Motor neuron (in vitro differentiated cells): ENCODE data around the gene KPNA1. TPM values are rescaled to one million over a fixed set of nuclear protein-coding genes. Genes with fewer than 3 reads are reported as not detected.

Source experiments
- ATAC-seq, 8 experiments: fragments of 200-7000 bp; cut with Tn5 transposase; replicated peaks in 6 of 8; 2 replicates each; pipeline ENCODE4 v1.8.0; 2021; ENCODE audit warnings: mild to moderate bottlenecking in 8 of 8, moderate library complexity in 8 of 8
- H3K27ac ChIP-seq, 2 donors: fragments of 250-450 bp; sonication (Bioruptor Pico); 2 replicates each; pipeline ENCODE4 v1.9.0; 2021; ENCODE audit warnings: antibody characterized with exemption in 2 of 2, mild to moderate bottlenecking in 2 of 2, moderate library complexity in 1 of 2
- H3K4me1 ChIP-seq, 2 donors: fragments of 250-450 bp; sonication (Bioruptor Pico); replicated peaks in 1 of 2; 2 replicates each; pipeline ENCODE4 v1.6.1; 2021; ENCODE audit warnings: antibody characterized with exemption in 2 of 2, mild to moderate bottlenecking in 2 of 2, moderate library complexity in 1 of 2
- H3K4me3 ChIP-seq, 5 donors: fragments of 250-450 bp; sonication (Bioruptor Pico); 2 replicates each; pipeline ENCODE4 v1.9.0; 2021; ENCODE audit warnings: antibody characterized with exemption in 5 of 5, mild to moderate bottlenecking in 5 of 5, moderate library complexity in 4 of 5
- WGBS, 10 experiments: fragments of 450-650 bp; shearing (Covaris generic); methylation state at CpG; one replicate each; pipeline ENCODE4 v1.0.0; 2022; 5-methylcytosine and 5-hydroxymethylcytosine counted together
- in situ Hi-C, 9 experiments: fragments of 400-800 bp; cut with MboI; loops; one replicate each; pipeline ENCODE4 v1.15.0; 2021; ENCODE audit warnings: low sequenced_read_pairs in 9 of 9, low pct_unique_long_range_greater_than_20kb in 2 of 9; ENCODE audit not compliant: unreplicated experiment in 9 of 9
- total RNA-seq, 8 experiments: library from RNA; unstranded; fragments of 300-600 nt; gene quantifications; 2 replicates each; pipeline versions ENCODE4 v1.2.3 to v1.2.4, GENCODE V29; 2022

The KPNA1 gene
- total RNA-seq, 8 experiments from 2014 or later = 24.1 to 48.9 (median 36.2) TPM

DNA sequence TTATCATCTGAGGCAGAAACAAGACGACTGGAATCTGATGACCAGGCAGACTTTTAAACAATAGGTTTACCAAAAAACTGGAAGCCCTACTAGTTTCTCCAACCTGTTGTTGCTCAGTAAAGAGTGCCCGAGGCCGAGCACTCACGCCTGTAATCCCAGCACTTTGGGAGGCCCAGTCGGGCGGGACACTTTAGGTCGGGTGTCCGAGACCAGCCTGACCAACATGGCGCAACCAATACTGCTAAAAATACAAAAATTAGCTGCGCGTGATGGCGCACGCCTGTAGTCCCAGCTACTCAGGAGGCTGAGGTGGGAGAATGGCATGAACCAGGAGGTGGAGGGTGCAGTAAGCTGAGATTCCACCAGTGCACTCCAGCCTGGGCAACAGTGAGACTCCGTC is 97.8 kb downstream of the KPNA1 start:
- WGBS, 10 experiments = 13 to 87% (median 58%) methylated on average over 1 to 13 of the region's 14 CpGs; no CpG with 5 or more reads in 1 of the 10 experiments
- ATAC-seq = peak in 2 of 8 experiments; percentile 2 to 3
- Histone ChIP-seq H3K27ac (peak overlapping the region; percentile 92 to 94), H3K4me3 (peak overlapping the region; percentile 53 to 92 (median 62)), H3K4me1 (peaks cover 11 to 28% of the 10 kb centered on the region in 2 donors)
- in situ Hi-C loops = no loop called here

DNA sequence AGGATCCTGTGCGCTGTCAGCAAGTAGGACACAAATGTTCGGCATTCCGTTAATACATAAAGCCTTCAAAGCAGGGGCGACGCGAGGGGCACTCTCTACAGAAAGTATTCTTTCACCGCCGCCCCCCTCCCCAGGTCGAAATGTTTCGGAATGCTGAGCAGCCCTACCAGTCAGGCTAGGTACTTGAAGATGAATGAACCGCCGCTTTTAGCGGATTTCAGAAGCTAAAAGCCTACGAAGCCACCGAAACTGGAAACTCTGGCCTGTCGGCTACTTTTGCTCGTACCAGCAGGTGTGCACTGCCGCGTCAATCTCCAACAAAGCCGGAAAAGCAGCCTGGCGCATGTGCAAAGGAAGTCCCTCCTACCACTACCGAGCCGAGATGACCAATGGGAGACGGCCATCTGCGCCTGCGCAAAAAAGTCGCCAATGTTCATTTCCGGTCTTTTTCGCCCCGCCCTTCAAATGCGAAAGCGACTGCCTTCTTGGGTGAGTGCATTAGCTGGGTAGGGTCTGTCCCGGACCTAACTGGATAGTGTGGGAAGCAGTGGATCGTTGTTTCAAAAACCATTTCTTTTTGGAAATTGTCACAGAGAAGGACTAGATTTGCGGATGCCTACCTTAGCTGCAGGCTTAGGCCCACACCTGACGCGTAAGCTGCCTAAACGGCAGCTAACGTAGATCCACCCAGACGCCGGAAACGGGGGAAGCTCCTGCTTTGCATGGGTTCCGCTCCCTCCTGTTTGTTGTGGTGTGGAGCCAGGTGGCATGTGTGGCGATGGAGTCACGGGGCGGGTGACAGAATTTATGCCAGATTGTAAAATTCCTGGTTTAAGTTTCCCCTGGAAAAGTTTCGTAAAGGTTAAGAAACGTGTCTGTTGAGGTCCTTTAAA is 98.7 kb downstream of the KPNA1 start, which contains the start of gene WDR5B:
WDR5B (minus strand) TSS at position 301 of the 893 bp plus-strand sequence. CDS start 534 bp downstream, outside the sequence.
- ATAC-seq = peak; percentile 83 to 93 (median 90)
- in situ Hi-C loops = no loop called here
- 0 to 2% (median 0%) methylated on average over 4 to 34 of the region's 48 CpGs; no CpG with 5 or more reads in 1 of the 10 experiments for WGBS, 10 experiments
- H3K27ac ChIP-seq = peak within 1 kb of the TSS; percentile 92 to 94
- peaks cover 11 to 29% of the 10 kb centered on the region in 2 donors for H3K4me1 ChIP-seq
- peak within 1 kb of the TSS; percentile 53 to 92 (median 62) for H3K4me3 ChIP-seq

DNA sequence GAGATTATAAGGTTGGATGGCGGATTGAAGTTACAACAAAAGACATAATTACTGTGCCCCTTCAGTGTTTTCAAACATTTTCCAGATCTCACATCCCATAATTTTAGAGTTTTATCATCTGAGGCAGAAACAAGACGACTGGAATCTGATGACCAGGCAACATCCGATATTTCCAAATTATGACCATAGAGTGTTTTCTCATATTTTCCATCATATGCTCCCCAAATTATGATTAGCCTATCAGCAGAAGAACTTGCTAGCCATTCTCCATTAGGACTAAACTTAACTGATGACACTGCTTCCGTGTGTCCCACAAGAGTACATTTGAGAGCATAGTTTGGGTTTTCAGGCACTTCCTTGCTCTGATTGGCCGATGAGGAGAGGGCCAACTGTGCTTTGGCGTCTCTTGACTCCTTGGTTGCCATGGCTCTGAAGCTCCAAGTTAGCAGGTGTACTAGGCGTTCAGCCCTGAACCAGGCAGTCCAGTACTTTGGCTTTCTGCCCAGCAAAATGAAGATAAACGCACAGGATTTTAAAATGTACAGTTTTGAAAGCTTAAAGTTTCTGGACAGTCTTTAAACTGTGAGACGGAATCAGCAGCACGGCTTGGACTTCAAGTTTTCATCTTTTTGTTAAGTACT is 99.5 kb downstream of the KPNA1 start:
- peak overlapping the region; percentile 92 to 94 for H3K27ac ChIP-seq
- H3K4me1 ChIP-seq = peaks cover 11 to 37% of the 10 kb centered on the region in 2 donors
- 4 to 47% (median 32%) methylated on average over 3 to 9 of the region's 10 CpGs for WGBS, 10 experiments
- in situ Hi-C loops = no loop called here
- peak overlapping the region; percentile 53 to 92 (median 62) for H3K4me3 ChIP-seq
- peak; percentile 32 to 57 (median 44) for ATAC-seq

DNA sequence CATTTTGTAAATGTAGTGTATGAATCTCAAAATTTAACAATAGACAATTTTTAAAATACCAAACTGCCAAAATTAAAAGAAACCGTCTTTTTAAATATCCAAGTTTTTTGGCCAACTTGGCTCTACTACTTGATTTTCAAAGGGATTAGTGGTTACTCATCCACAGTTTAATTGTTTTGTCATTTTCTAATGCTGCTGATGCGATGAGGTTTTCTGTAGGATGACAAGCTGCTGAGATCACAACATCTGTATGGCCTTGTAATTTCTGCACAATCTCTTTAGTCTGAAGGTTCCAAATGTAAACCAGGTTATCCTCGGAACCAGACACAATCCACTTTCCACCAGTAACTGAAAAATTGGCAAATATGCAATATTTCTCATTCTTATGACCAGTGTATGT is 100.3 kb downstream of the KPNA1 start:
- Histone ChIP-seq H3K27ac (no peak overlapping the region), H3K4me1 (peaks cover 11 to 38% of the 10 kb centered on the region in 2 donors), H3K4me3 (peak overlapping the region in 4 of 5 donors; percentile 53 to 92 (median 66))
- 14 to 100% (median 78%) methylated on average over 1 to 3 of the region's 3 CpGs; no CpG with 5 or more reads in 2 of the 10 experiments for WGBS, 10 experiments
- in situ Hi-C loops = no loop called here
- ATAC-seq = no peak

DNA sequence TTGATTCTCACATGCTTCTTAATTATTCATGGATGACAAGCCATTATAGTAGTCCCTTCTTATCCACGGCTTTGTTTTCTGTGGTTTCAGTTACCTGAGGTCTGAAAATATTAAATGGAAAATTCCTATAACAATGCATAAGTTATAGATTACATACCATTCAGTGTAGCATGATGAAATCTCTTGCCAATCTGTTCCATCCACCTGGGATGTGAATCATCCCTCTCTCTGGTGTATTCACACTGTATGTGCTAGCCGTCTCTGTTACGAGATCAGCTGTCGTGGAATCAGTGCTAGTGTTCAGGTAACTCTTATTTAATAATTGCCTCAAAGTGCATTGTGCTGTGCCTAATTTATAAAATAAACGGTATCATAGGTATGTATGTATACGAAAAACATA is 104.1 kb downstream of the KPNA1 start:
- WGBS, 10 experiments = 79 to 94% (median 84%) methylated on average over 2 to 6 of the region's 6 CpGs; no CpG with 5 or more reads in 1 of the 10 experiments
- ATAC-seq = peak in 5 of 8 experiments; percentile 65 to 88 (median 75)
- peak overlapping the region in 1 of 5 donors; percentile 3 for H3K4me3 ChIP-seq
- peak overlapping the region in 1 of 2 donors; percentile 74 for H3K27ac ChIP-seq
- peaks cover 6 to 31% of the 10 kb centered on the region in 2 donors for H3K4me1 ChIP-seq
- in situ Hi-C loops = no loop called here

DNA sequence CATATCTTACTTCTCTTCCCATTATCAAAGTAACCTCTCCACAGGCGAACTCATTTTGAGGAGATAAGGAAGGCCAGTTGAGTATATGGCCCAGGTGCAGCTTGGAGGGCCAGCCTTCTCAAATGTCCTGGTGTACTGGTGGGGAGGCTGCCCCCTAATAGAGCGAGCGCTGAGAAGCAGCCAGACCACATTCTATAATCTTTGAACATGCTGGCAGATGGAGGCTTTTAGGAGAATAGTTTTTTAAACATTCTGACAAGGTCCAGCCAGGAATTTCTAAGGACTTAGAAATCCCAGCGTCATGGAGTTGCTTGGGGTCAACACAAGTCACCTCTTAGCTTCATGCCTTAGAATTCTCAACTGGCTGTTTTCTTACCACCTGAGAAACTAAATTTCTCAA is 104.6 kb downstream of the KPNA1 start:
- in situ Hi-C loops = no loop called here
- H3K27ac ChIP-seq = peak overlapping the region in 1 of 2 donors; percentile 74
- 93 to 100% (median 98%) methylated on average over 1 to 4 of the region's 4 CpGs; no CpG with 5 or more reads in 3 of the 10 experiments for WGBS, 10 experiments

DNA sequence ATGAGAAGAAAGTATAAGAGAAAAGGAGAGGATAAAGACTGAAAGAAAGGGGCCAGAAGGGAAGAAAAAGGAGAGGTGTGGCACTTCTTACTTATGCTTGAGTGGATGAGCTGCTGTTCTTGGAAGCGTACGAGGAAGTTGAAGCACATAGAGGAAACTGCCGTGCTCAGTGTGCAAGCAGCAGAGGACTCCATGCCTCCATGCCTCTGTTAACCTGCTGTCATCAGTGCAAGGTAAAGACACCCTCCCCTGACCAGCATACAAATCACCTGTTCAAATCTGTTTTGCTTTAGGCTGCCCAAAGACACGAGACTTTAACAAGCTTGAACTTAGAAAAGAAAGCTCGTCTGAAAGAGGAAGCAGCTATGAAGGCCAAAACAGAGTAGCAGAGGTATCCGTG is 105.3 kb downstream of the KPNA1 start:
- 77 to 98% (median 82%) methylated on average over 1 to 6 of the region's 6 CpGs for WGBS, 10 experiments
- in situ Hi-C loops = no loop called here
- no peak for ATAC-seq
- Histone ChIP-seq H3K27ac (no peak overlapping the region), H3K4me1 (peaks cover under 1 to 23% of the 10 kb centered on the region in 2 donors), H3K4me3 (no peak overlapping the region)

More for the DNA sequence above, 104.6 kb downstream of the KPNA1 start:
- H3K4me3 ChIP-seq = no peak overlapping the region
- ATAC-seq = peak in 1 of 8 experiments; percentile 2
- H3K4me1 ChIP-seq = peaks cover 6 to 30% of the 10 kb centered on the region in 2 donors

DNA sequence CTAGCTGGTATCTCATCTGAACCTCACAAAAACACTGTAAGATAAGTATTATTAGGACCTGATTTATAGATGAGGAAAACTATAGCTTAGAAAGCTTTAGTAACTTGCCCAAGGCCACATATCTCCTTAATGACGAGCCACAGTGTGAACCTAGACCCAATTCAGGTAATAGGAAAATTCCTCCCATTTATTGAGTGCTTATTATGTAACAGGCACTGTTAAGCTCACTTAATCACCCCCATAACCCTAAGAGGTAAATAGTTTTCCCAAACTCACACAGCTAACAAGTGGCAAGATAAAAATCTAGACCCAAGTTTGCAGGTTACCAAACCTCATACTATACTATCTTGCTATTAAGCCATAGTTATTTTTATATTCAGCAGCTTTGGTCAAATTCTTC is 106.8 kb downstream of the KPNA1 start:
- Histone ChIP-seq H3K4me1 (peaks cover 0 to 10% of the 10 kb centered on the region in 2 donors), H3K4me3 (no peak overlapping the region), H3K27ac (no peak overlapping the region)
- in situ Hi-C loops = no loop called here
- WGBS, 10 experiments = 86 to 100% (median 100%) methylated on average over 1 of the region's 1 CpG; no CpG with 5 or more reads in 6 of the 10 experiments
- ATAC-seq = no peak

DNA sequence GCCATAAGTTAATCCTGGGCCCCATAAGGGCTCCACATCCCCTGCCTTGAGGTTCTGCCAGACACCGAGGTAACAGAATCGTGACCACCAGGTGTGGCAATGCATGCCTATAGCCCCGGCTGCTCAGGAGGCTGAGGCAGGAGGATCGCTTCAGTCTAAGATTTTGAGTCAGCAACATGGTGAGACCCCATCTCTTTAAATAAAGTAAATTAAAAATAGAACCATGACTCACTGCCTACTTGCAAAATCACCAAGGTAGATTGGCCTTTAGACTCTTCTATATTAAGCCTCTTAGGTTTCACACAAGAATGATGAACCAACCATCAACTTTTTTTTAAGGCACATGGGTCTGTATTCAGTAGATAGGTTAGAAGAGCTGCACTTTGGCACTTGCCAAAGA is 108.5 kb downstream of the KPNA1 start:
- in situ Hi-C loops = no loop called here
- Histone ChIP-seq H3K4me3 (no peak overlapping the region), H3K4me1 (peaks cover 0 to 10% of the 10 kb centered on the region in 2 donors), H3K27ac (no peak overlapping the region)
- WGBS, 10 experiments = 94 to 100% (median 100%) methylated on average over 1 to 4 of the region's 4 CpGs; no CpG with 5 or more reads in 3 of the 10 experiments
- ATAC-seq = no peak

DNA sequence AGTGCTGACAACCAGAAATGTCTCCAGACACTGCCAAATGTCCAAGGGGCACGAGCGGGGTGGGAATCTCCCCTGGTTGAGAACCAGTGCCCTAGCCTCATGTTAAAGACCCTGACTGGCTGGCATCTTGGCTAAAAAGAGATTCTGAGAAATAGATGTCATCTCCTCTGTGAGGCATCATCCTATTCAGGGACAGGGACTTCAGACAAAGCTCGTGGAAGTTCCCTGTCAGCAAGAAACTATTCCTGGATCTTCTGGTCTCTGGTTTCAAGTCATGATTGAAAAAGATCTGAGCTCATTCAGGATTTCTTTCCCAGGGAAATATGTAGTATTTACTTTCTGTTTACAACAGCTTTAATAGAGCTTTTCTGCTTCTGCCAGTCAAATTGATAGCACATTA is 109.7 kb downstream of the KPNA1 start:
- no peak for ATAC-seq

DNA sequence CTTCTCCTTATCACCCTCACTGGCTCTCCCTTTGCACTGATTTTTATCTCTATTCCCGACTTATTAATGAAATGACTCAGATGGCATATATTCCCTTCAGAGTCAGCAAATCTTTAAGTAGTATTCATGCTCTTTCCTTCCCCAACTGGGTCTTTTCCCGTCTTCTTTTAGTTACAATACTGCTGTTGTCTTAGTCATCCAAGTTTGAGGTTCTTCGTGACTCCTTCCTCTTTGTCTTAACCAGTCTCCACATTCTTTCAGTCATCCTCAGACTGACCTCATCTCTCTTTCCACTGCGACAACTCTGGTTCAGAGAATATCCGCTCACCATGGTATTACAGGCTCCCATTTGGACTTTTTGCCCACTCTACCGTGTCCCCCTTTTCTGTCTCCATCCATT is 111.2 kb downstream of the KPNA1 start:
- no peaks in the 10 kb centered on the region for H3K4me1 ChIP-seq
- 58 to 100% (median 89%) methylated on average over 2 to 6 of the region's 6 CpGs for WGBS, 10 experiments
- no peak overlapping the region for H3K27ac ChIP-seq
- no peak overlapping the region for H3K4me3 ChIP-seq
- in situ Hi-C loops = no loop called here
- ATAC-seq = no peak

More for the DNA sequence above, 109.7 kb downstream of the KPNA1 start:
- in situ Hi-C loops = no loop called here
- Histone ChIP-seq H3K4me1 (no peaks in the 10 kb centered on the region), H3K4me3 (no peak overlapping the region), H3K27ac (no peak overlapping the region)
- 50 to 100% (median 84%) methylated on average over 1 to 3 of the region's 3 CpGs; no CpG with 5 or more reads in 4 of the 10 experiments for WGBS, 10 experiments

DNA sequence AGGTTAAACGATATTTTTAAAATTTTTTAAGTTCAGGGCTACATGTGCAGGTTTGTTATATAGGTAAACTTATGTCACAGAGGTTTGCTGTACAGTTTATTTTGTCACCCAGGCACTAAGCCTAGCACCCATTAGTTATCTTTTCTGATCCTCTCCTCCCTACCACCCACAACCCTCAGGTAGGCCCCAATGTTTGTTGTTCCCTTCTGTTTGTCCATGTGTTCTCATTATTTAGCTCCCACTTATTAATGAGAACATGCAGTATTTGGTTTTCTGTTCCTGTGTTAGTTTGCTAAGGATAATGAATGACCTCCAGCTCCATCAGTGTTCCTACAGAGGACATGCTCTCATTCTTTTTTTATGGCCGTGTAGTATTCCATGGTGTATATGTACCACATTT is 115.8 kb downstream of the KPNA1 start:
- in situ Hi-C loops = no loop called here
- Histone ChIP-seq H3K4me3 (no peak overlapping the region), H3K27ac (no peak overlapping the region), H3K4me1 (no peaks in the 10 kb centered on the region)
- 90 to 100% (median 96%) methylated on average over 1 to 2 of the region's 2 CpGs for WGBS, 10 experiments
- no peak for ATAC-seq

DNA sequence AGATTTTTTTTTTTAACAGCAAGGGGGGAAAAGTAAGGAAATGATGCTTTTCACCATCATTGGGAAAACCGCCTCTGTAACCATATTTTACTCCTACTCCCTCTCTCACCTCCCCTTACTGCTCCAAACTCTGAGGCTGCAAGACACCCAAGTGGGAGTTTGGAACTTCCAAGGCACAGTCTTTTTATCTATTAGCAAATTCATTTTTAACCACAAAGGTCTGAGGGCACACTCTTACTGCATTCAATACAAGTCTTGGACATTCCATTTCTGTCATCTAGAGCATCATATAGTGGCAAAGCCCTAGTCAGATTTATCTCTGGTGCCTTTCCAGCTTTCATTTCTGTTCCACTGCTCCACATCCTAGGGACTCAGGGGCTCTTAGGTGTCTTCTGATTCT is 117.5 kb downstream of the KPNA1 start:
- peaks cover 0 to 1% of the 10 kb centered on the region in 2 donors for H3K4me1 ChIP-seq
- H3K4me3 ChIP-seq = no peak overlapping the region
- in situ Hi-C loops = no loop called here
- ATAC-seq = no peak
- no peak overlapping the region for H3K27ac ChIP-seq
- 80 to 100% (median 83%) methylated on average over 1 of the region's 1 CpG; no CpG with 5 or more reads in 5 of the 10 experiments for WGBS, 10 experiments
